Left ventricle myocardium inferior (tissue), 1 donor: Measurements from ENCODE around the gene AATF. TPM values are rescaled to one million over a fixed set of nuclear protein-coding genes. Genes with fewer than 3 reads are reported as not detected.

ENCODE experiments used
- DNase-seq: peaks from one replicate; pipeline ENCODE4 v3.0.0-alpha.2; 2020
- H3K27ac ChIP-seq: fragments of 200-600 bp; replicated peaks from 2 replicates; pipeline ENCODE4 v1.8.0; 2021
- H3K27me3 ChIP-seq: fragments of 200-600 bp; 2 replicates; pipeline ENCODE4 v1.8.0; 2021; ENCODE audit warnings: low read depth
- H3K36me3 ChIP-seq: fragments of 200-600 bp; 2 replicates; pipeline ENCODE4 v1.8.0; 2021
- H3K4me1 ChIP-seq: fragments of 200-600 bp; 2 replicates; pipeline ENCODE4 v1.8.0; 2021
- H3K4me3 ChIP-seq: fragments of 200-600 bp; 2 replicates; pipeline ENCODE4 v1.8.0; 2021; ENCODE audit warnings: mild to moderate bottlenecking, moderate library complexity
- H3K9me3 ChIP-seq: fragments of 200-600 bp; replicated peaks from 2 replicates; pipeline ENCODE4 v1.8.0; 2021
- CTCF ChIP-seq: fragments of 200-600 bp; IDR thresholded peaks from 2 replicates; pipeline ENCODE4 v1.8.0; 2021; ENCODE audit warnings: antibody characterized with exemption, mild to moderate bottlenecking, borderline replicate concordance
- intact Hi-C: fragments of 100-400 bp; cut with micrococcal nuclease; formaldehyde crosslinking; loops from one replicate; pipeline ENCODE4 v1.11.0; 2022
- total RNA-seq: library from RNA; stranded (reverse); fragmentation: NEBNext Ultra II Directional; extraction: Animal tissue kit (Norgen Biotek cat#: 25700); gene quantifications from one replicate; pipeline ENCODE4 v1.2.1, GENCODE V29; 2021
- donor health status: DM: no; HTN: yes; CAD: no; lungs with severe emphysema.

The AATF gene
- total RNA-seq, 1 donor from 2014 or later: 24.2 TPM

GRCh38 chr17:36931096-36931696 lies 17.6 kb upstream of the AATF start:
- DNase-seq: no peak
- Histone ChIP-seq H3K27me3 (peaks cover 100% of the 10 kb centered on the region), H3K4me1 (peaks cover 52% of the 10 kb centered on the region), H3K27ac (no peak overlapping the region), H3K9me3 (no peaks in the 10 kb centered on the region), H3K36me3 (no peaks in the 10 kb centered on the region), H3K4me3 (no peak overlapping the region)
- TF ChIP-seq CTCF: no peak
- intact Hi-C loops: no loop called here

GRCh38 chr17:36931697-36932382 lies 16.9 kb upstream of the AATF start:
- Histone ChIP-seq H3K9me3 (no peaks in the 10 kb centered on the region), H3K27me3 (peaks cover 100% of the 10 kb centered on the region), H3K36me3 (no peaks in the 10 kb centered on the region), H3K4me3 (peak overlapping the region; percentile 43), H3K27ac (no peak overlapping the region), H3K4me1 (peaks cover 59% of the 10 kb centered on the region)
- DNase-seq: no peak
- intact Hi-C loops: no loop called here
- TF ChIP-seq CTCF: no peak

- intact Hi-C loops: no loop called here
- Histone ChIP-seq H3K27me3 (peaks cover 100% of the 10 kb centered on the region), H3K4me1 (peaks cover 64% of the 10 kb centered on the region), H3K36me3 (no peaks in the 10 kb centered on the region), H3K4me3 (peak overlapping the region; percentile 43), H3K27ac (no peak overlapping the region), H3K9me3 (no peaks in the 10 kb centered on the region)
- no peak for DNase-seq
- no peak for TF ChIP-seq CTCF
Measured at GRCh38 chr17:36932383-36932693, 16.4 kb upstream of the AATF start.

GRCh38 chr17:36932694-36933511 lies 15.9 kb upstream of the AATF start:
- no peak overlapping the region for H3K27ac ChIP-seq
- H3K9me3 ChIP-seq: no peaks in the 10 kb centered on the region
- no peaks in the 10 kb centered on the region for H3K36me3 ChIP-seq
- intact Hi-C loops: no loop called here
- peak overlapping the region; percentile 55 for H3K4me3 ChIP-seq
- no peak for TF ChIP-seq CTCF
- H3K4me1 ChIP-seq: peaks cover 68% of the 10 kb centered on the region
- peaks cover 100% of the 10 kb centered on the region for H3K27me3 ChIP-seq
- no peak for DNase-seq

- no peaks in the 10 kb centered on the region for H3K36me3 ChIP-seq
- no peak for DNase-seq
- peaks cover 100% of the 10 kb centered on the region for H3K27me3 ChIP-seq
- peaks cover 71% of the 10 kb centered on the region for H3K4me1 ChIP-seq
- no peak overlapping the region for H3K27ac ChIP-seq
- peak overlapping the region; percentile 55 for H3K4me3 ChIP-seq
- intact Hi-C loops: no loop called here
- H3K9me3 ChIP-seq: no peaks in the 10 kb centered on the region
- no peak for TF ChIP-seq CTCF
Measured at GRCh38 chr17:36933512-36934143, 15.1 kb upstream of the AATF start.
